ENCODE data around the gene SZT2.
"Not testable (repeated sequence)": the region's sequence is repeated elsewhere in the genome, so short reads cannot be mapped to it uniquely, and the experiment has no call there.

Gene SZT2

GRCh38 chr1:43388613-43389012 is 1.1 kb upstream of the SZT2 start:
- DNase-seq (ENCODE audit: low spot score) = no peak

DNA sequence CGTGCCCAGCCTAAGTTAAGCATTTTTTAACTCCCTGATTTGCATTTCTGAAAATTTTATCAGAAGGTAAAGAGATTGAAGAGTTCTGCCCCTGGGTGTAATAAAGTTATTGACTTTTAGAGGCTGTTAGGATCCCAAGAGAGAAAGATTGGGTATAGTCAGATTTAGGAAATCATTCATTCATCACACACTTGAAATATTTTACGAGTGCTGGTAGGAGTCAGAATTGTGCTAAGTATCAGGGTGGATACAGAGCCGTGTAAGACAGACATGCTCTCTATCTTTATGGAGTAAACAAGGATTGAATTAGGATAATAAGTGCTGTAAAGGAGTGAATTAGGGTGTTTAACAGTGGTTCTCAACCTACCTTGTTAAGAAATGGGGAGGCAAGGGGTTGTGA is 3.0 kb downstream of the SZT2 start:
- no peak for DNase-seq (ENCODE audit: low spot score)

DNA sequence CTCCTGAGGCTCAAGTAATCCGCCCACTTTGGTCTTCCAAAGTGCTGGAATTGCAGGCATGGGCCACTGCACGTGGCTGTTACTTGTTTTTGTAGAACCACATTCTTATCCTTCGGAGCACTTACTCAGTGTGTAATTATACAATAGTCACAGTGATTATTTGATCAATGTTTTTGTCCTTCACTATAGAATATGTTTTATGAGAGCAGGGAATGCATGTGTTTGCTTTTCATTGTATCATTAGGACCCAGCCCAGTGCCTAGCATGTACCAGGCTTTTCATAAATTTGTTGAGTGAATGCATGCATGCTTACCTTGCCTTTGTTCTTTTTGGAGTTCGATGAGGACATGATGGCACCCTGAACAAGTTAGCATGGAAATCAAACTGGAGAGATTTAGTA is 5.8 kb downstream of the SZT2 start:
- DNase-seq (ENCODE audit: low spot score) = no peak

- no peak for DNase-seq (ENCODE audit: low spot score)
These were observed 6.4 kb downstream of the SZT2 start for GRCh38 chr1:43396059-43396458.

DNA sequence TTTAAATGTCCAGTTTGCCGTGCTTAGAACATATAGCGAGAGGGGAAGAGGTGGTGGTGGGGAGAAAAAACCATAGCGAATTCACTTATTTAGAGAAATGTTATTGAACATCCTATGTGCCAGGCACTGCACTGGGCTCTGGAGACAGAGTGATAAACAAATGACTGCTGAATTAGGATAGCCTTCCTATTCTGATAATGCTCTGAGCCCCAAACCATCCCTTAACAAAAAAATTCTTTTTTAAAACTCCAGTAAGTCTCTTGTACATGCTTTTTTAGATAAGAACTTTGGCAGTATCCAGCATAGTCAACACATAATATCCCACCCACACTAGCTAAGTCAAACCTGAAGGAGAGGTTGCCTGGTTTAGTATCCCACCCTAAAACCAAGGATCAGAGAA is 8.5 kb downstream of the SZT2 start:
- no peak for DNase-seq (ENCODE audit: low spot score)

DNA sequence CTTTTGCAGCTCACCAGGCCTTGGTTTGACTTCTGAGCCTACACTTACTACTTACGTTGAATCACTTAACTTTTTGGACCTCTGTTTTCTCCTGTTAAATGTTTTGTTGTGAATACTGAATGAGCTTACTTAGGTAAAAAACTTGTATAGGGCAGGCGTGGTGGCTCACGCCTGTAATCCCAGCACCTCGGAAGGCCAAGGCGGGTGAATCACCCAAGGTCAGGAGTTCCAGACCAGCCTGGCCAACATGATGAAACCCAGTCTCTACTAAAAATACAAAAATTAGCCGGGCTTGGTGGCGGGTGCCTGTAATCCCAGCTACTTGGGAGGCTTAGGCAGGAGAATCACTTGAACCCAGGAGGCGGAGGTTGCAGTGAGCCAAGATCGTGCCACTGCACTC is 10.7 kb downstream of the SZT2 start:
- not testable (repeated sequence) for DNase-seq (ENCODE audit: low spot score)

DNA sequence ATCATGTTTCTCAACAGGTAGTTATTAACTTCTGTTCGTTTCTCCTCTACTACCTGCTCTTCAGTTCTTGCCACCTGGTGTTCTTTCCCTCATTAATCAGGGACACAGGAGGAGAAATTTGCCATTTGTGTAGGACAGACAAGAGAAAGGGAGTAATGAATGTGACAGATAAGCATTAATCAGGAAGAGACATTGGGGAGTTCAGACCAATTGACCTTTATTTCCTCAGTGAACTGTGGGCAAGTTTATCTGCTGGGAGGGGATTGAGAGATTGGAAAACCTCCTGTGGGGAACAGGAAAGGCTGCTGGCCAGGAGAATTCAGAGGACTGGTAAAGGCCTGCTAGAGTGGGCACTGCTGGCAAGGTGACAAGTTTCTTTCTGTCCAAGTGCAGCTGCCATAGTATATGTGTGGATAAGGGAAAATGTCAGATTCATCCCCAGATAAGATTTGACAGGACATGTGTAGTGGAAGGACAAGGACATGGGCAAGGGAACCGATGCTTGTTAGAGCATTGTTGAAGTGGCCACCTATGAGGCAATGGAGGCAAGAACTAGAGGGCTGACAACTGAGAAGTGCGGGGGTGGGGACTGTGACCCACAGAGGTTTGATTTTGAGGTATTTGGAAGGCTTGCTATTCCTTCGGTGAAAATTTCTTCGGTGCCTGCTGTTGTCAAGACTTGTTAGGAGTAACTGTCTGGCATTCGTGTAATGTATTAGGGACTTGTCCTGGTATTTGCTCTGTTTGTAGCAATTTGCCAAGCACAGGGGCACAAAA is 12.6 kb downstream of the SZT2 start:
- no peak for DNase-seq (ENCODE audit: low spot score)

- DNase-seq (ENCODE audit: low spot score) = no peak
These were observed 14.7 kb downstream of the SZT2 start for GRCh38 chr1:43404353-43404752.

DNA sequence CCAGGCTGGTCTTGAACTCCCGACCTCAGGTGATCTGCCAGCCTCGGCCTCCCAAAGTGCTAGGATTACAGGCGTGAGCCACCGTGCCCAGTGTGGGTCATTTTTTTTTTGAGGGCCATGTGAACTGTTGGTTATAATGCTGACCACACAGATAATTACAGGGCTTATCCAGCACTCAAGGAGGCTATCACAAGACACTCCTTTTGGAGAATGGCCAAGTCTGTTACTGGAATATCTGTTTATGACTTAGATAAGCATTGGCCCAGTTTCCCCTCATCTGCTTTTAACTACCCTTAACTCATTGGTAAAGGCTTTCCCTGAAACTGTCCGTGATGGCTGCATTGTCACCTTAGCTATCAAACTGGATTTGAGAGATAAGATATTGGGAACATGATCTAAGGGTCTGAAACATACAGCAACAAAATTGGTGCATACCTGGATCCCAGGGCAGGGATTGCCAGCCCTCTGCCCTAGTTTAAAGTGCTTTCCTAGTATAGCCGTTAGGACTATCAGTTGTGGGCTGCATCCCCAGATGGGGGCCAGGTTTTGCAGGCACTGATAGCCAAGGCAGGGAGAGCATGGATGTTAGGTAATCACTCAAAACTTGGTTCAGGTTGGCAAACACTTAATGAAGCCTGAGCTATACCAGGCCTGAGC is 15.6 kb downstream of the SZT2 start:
- no peak for DNase-seq (ENCODE audit: low spot score)

GRCh38 chr1:43405876-43406234 is 16.2 kb downstream of the SZT2 start:
- no peak for DNase-seq (ENCODE audit: low spot score)

GRCh38 chr1:43410571-43410970 is 20.9 kb downstream of the SZT2 start:
- no peak for DNase-seq (ENCODE audit: low spot score)

- not testable (repeated sequence) for DNase-seq (ENCODE audit: low spot score)
These were observed 23.7 kb downstream of the SZT2 start for GRCh38 chr1:43413426-43413825.

GRCh38 chr1:43414634-43415223 is 25.0 kb downstream of the SZT2 start:
- peak; percentile 50 for DNase-seq (ENCODE audit: low spot score)

DNA sequence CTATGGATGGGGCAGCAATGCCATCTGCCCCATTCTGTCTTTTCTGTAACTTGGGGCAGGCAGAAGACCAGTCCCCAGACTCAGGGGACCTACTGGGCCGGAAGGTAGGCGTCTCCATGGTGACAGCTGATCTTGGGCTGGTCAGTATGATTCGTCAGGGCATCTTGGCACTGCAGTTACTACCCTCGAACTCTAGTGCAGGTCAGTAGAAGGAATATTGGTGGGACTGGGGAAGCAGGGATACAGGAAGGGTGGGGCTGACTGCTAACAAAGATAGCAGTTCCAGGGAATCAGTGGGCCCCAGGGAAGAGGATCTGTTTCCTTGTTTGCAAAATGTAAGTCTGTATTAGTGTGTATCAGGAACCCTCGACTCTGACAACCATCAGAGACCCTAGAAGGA is 26.2 kb downstream of the SZT2 start:
- DNase-seq (ENCODE audit: low spot score) = no peak

- no peak for DNase-seq (ENCODE audit: low spot score)
These were observed 29.2 kb downstream of the SZT2 start for GRCh38 chr1:43418858-43419257.

GRCh38 chr1:43419627-43420425 is 30.1 kb downstream of the SZT2 start:
- no peak for DNase-seq (ENCODE audit: low spot score)

- DNase-seq (ENCODE audit: low spot score) = no peak
These were observed 31.2 kb downstream of the SZT2 start for GRCh38 chr1:43420874-43421273.

DNA sequence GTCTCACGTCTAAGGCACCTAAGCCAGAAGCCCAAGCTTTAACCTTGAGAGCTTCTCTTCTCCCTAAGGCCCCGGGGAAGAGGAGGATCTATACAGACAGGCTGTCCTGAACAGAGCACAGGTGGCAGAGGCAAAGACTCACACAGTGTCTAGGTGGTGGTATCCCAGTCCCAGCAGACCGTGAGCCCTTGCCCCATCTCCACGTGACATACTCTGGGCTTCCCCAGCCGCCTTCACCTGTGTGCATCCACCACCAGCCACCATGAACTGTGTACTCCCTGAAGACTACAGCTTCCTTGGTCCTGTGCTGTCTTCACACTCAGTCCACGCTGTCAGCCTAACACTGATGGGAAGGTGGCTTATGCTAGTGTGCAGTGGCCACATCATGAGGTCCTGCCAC is 31.7 kb downstream of the SZT2 start:
- DNase-seq (ENCODE audit: low spot score) = no peak

DNA sequence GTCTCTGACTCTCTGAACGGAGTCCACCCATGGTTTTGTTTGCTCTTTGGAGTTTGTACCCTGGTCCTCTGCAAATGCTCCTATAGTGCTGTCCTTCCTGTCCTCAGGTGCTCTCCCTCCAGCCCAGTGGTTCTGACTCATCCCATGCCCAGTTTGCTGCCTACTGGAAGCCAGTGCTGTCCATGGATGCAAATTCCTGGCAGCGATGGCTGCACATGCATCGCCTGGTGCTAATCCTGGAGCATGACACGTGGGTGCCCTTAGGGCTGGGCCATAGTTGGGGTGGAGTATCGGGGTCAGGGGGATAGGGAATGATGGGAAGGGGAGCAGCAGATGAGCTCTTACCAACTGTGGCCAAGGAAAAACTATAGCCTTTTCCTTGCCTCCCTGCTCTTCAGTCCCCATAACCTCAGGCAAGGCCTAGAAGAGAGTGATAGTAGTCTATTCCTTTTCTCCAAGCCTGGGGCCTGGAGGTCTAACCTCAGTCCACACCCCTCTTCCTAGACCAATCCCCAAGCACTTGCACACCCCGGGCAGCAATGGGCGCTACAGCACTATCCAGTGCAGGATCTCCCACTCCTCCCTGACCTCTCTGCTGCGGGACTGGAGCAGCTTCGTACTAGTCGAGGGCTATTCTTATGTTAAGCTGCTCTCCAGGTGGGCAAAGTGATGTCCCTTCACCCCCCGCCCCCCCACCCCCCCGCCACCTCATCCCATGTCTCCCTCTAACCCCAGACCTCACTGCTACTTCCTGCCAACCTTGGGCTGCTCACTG is 32.5 kb downstream of the SZT2 start:
- DNase-seq (ENCODE audit: low spot score) = no peak

DNA sequence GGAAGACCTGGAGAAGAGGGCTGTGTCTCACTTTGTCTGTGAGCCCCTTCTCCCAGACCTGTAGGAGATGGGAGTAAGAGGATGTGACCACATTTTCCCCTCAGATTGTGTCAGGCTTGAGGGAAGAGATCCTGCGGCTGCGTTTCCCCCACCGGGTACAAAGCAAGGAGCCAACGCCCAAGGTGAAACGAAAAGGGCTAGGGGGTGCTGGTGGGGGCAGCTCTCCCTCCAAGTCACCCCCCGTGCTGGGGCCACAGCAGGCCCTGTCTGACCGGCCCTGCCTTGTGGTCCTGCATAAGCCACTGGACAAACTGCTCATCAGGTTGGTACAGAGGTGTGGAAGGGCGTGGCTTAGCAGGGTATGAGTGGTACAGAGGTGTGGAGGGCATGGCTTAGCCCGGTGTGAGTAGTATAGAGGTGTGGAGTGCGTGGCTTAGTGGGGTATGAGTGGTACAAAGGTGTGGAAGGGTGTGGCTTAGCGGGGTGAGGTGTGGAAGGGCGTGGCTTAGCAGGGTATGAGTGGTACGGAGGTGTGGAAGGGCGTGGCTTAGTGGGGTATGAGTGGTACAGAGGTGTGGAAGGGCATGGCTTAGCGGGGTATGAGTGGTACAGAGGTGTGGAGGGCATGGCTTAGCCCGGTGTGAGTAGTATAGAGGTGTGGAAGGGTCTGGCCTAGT is 33.4 kb downstream of the SZT2 start:
- no peak for DNase-seq (ENCODE audit: low spot score)

Measured in activated CD4-positive, alpha-beta T cell treated with anti-CD3 and anti-CD28 coated beads, Interleukin-2, Interleukin-4, amounts not matched to agents 100 ng/mL and 50 ng/mL, durations not matched to agents 16 hours and 8 hours (primary cell).